Dedifferentiated amniotic fluid mesenchymal stem cell (primary cell): ENCODE measurements around the gene DNAH6.

ENCODE experiments used
- DNase-seq: peaks from one replicate; pipeline ENCODE4 v3.0.0-alpha.2; 2016; ENCODE audit errors: extremely low spot score

DNAH6 gene

GRCh38 chr2:84629550-84629949 lies 113.3 kb downstream of the DNAH6 start:
- no peak for DNase-seq

DNA sequence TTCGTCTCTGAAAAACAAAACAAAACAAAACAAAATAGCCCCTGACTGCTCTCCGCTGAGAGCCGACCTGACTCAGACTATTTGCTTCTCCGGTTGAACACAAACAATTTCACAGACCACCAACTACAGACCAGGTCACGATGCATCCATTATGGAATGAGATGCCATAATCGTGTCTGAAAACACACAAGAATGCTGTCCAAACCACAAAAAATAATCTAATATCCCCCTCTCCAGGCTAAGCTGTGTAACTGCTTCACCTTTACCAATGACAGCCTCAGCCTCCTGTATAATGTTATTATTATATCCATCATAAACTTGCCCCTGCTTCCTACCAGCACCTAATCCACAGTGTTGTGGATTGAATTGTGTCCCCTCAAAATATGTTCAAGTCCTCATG lies 114.7 kb downstream of the DNAH6 start:
- DNase-seq = peak; percentile 46

DNA sequence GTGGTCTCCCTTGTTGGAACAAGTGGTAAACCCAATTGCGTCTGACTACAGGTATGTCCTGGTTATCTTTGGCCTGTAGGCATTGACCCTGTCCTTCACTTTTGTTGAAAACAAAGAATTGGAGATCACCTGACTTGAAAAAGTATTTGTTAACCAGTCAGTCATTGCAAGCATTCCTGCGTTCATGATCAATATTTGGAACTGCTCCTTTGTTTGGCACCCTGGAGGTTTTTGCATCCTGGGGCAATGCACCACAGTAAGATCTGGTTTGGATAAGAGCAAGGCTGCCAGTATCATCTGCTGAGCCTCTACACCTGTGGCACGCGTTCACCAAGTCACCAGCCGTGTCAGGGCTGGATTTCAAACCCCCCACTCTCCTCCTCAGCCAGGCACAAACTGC lies 115.7 kb downstream of the DNAH6 start:
- DNase-seq = no peak

DNA sequence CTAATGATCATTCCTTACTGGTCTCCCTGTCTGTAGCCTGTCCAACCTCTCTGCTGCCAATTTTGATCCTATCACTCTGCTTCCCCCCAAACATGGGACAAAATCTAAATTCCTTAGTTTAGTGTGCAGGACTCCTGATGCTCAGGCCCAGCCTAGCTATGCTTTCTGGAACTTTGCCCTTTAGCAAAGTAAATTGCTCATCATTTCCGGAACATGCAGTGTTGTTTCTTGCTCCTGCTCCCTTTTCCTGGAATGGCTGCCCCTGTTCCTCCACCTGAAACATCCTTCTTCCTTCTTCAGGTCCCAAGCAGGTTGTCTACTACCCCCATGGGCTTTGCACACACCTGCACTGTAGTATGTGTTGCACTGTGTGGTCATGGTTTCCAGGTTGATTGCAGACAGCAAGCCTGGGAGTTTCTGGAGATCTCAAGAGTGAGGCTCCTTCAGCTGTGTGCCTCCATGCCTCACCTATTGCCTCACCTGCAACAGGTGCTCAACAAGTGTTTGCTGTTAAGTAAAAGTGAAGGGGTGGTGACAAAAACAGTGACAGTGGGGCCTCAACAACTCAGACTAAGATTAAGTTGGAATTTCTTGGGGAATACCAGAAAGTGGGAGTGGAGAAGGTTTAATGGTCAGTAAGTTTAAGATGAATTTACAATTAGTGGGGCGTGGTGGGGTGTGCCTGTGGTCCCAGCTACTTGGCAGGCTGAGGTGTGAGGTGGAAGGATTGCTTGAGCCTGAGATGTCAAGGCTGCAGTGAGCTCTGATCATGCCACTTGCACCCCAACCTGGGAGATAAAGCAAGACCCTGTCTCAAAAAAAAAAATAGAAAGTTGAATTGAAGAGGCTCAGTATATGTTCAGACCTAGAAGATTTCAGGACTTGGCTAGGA lies 120.0 kb downstream of the DNAH6 start:
- DNase-seq = no peak

GRCh38 chr2:84639751-84640150 lies 123.5 kb downstream of the DNAH6 start:
- no peak for DNase-seq

- DNase-seq = no peak
Observed at GRCh38 chr2:84640411-84640810, 124.1 kb downstream of the DNAH6 start.

DNA sequence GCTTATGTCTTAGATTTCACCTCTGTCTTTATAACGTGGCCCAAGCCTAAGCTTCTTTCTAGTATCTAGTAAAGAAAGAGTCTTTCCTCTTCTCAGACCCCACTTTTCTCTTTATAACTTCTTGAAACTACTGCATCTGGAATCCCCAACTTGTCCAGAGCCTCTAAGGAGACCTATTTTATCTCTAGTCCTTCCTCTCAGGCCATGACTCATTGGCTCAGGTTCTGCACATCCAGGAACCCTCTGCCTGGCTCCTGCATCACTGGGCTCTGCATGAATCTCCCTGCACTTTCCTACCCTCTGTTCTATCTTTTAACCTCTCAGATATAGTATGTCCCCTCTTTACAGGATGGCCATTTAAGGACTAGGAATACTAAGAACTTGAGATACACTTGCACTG lies 124.7 kb downstream of the DNAH6 start:
- no peak for DNase-seq

DNA sequence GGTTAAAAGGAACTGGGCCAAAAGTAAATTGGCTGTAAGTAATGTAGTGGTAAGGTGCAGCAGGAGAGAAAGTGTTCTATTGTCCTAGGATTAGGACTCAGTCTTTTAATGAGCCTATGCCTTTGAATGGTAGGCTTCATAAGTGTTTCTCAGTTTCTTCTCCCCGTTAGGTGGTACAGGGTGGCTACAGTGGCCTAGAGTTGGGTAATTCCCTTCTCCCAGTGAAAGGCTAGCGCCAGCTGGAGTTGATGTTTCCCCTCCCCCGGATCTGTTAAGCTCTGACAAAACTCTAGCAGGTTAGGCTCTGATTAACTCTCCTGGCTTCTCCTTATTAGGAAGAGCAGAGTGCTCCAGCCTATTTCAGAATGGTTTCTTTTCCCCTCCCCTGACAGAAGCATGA lies 127.7 kb downstream of the DNAH6 start:
- DNase-seq = no peak

- DNase-seq = no peak
Observed at GRCh38 chr2:84646514-84646913, 130.2 kb downstream of the DNAH6 start.

DNA sequence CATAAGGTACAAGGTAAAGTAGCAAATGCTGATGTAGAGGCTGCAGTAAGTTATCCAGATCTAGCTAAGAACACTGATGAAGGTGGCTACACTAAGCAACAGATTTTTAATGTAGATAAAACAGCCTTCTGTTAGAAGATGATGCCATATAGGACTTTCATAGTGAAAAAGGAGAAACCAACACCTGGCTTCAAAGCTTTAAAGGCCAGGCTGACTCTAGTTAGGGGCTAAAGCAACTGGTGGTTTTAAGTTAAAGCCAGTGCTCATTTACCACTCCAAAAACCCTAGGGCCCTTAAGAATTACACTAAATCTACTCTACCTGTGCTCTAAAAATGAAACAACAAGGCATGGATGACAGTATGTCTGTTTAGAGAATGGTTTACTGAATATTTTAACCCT lies 131.0 kb downstream of the DNAH6 start:
- DNase-seq = no peak

DNA sequence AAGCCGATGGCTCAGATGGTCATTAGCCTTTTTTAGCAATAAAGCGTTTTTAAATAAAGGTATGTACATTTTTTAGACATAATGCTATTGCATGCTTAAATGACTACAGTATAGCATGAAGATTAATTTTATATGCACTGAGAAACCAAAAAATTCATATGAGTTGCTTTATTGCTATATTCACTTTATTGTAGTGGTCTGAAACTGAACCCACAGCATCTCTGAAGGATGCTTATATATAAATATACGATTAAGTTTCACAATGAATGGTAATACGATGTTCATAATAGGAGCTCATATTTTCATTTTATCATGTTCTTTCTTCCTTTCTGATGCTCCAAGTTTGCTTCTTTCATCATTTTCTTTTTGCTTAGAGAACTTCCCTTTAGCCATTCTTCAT lies 132.8 kb downstream of the DNAH6 start:
- no peak for DNase-seq

DNA sequence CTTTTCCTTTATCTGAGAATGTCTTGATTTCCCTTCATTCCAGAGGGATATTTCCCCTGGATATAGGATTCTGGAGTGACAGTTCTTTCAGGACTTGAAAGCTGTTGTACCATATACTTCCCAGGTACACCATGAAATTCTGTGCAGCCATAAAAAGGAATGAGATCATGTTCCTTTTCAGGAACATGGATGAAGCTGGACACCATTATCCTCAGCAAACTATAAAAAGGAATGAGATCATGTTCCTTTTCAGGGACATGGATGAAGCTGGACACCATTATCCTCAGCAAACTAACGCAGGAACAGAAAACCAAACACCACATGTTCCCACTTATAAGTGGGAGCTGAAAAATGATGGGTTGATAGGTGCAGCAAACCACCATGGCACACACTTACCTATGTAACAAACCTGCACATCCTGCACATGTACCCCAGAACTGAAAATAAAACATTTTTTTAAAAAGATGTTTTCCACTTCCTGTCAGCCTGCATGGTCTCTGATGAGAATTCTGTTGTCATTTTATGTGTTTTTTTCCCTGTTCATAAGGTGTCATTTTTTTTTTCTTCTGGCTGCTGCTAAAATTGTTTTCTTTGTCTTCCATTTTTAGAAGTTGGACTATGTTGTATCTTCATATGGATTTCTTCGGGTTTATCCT lies 133.3 kb downstream of the DNAH6 start:
- DNase-seq = no peak

- DNase-seq = no peak
Observed at GRCh38 chr2:84652431-84652830, 136.1 kb downstream of the DNAH6 start.

DNA sequence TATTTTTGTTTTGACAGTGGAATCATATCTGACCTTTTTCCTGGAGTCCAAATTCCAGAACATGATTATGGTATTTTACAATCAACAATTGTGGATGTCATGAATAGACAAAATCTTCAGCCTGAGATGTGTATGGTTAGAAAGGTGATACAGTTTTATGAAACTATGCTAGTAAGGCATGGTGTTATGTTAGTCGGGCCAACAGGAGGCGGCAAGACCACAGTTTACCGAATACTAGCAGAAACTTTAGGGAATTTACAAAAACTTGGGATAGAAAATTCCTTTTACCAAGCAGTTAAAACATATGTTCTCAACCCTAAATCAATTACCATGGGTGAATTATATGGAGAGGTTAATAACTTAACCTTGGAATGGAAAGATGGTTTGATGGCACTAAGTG lies 137.0 kb downstream of the DNAH6 start:
- no peak for DNase-seq

- DNase-seq = no peak
Observed at GRCh38 chr2:84654414-84654813, 138.1 kb downstream of the DNAH6 start.

DNA sequence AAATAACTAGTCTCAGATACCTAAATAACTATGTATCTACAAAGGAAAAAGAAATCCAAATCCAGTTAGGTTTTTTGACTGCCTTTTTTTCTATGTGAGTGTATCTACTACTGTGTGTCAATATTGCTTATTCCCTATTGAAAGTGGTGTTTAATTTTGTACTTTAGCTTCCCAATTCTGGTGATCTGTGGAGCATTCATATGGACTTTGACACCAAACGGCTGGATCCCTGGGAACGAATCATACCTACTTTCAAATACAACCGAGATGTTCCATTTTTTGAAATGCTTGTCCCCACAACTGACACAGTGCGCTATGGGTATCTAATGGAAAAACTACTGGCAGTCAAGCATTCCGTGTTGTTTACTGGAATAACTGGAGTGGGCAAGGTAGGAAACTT lies 152.8 kb downstream of the DNAH6 start:
- no peak for DNase-seq

- no peak for DNase-seq
Observed at GRCh38 chr2:84674099-84674498, 157.8 kb downstream of the DNAH6 start.

- no peak for DNase-seq
Observed at GRCh38 chr2:84674586-84674985, 158.3 kb downstream of the DNAH6 start.

GRCh38 chr2:84676295-84676694 lies 160.0 kb downstream of the DNAH6 start:
- DNase-seq = peak; percentile 35

DNA sequence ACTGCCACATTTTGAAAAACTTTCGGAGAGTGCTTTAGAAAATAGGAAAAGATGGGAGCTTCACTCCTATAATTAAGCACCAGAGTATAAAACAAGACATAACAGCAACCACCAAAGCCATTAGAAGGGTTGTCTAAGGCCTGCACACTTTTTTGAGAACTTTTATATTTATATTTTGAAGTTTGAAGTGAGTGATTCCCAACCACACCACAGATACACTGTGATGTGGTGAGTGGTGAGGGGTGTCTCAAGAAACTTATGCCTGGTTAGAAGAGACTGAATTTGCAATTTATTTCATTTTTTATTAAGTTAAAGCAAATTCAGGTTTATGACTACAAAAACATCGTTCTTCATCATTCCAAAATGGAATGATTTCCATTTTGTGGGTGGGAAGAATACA lies 161.9 kb downstream of the DNAH6 start:
- DNase-seq = no peak

GRCh38 chr2:84686783-84687476 lies 170.6 kb downstream of the DNAH6 start:
- DNase-seq = no peak

DNA sequence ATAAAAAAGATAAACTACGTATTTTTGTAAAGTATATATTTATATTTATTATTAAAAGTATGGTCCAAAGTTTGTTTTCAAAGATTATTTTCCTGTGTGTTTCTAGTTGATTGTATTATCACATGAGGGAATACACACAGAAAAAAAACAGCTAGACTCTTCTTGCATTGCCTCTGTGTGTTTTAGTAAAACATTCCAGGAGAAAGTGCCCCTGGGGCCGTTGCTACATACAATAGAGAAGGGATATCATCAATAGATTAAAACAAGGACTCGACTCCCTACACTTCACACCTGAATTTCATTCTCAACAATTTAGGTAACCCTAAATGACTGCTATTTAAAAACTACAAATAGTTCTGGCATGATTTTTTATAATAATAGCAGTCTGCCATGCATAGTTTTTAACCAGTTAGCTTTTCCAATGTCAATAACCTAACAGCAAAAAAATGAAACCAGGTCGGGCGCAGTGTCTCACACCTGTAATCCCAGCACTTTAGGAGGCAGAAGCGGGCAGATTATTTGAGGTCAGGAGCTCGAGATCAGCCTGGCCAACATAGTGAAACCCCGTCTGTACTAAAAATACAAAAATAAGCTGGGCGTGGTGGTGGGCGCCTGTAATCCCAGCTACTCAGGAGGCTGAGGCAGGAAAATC lies 171.3 kb downstream of the DNAH6 start:
- DNase-seq = no peak
